Left cardiac atrium (tissue), 4 donors: ENCODE measurements around the gene OSBP2. TPM values are rescaled to one million over a fixed set of nuclear protein-coding genes. Genes with fewer than 3 reads are reported as not detected.

Experiments
- ATAC-seq, 2 donors: fragments of 200-7000 bp; cut with Tn5 transposase; one replicate each; pipeline ENCODE4 v1.9.1; 2020; ENCODE audit warnings: mild to moderate bottlenecking in 2 of 2, moderate library complexity in 2 of 2
- DNase-seq: peaks from one replicate; pipeline ENCODE4 v3.0.0-alpha.2; 2020
- intact Hi-C, 2 donors: fragments of 100-400 bp; cut with DNase I; formaldehyde crosslinking; loops; one replicate each; pipeline versions ENCODE4 v1.14.1 to v1.15.1; 2022 to 2023
- total RNA-seq, 2 donors: library from RNA; stranded (reverse); fragmentation: NEBNext Ultra II Directional; extraction: Animal tissue kit (Norgen Biotek cat#: 25700); gene quantifications; one replicate each; pipeline ENCODE4 v1.2.1, GENCODE V29; 2021
- donor health status: DM: no; HTN: yes; CAD: no.
- donor health status: DM: no; HTN: yes; CAD: no; lungs with severe emphysema.
- donor health status: DM: yes; HTN: yes; CAD: no.
- donor health status: Dilated cardiomyopathy.

The OSBP2 gene
- total RNA-seq, 2 donors from 2014 or later, result 4.9 to 11.6 TPM

GRCh38 chr22:30871391-30872284, 177.0 kb downstream of the OSBP2 start:
- ATAC-seq, result no peak
- intact Hi-C loops, result loop anchor here (10.0 kb wide), 2 partner anchors 67 to 97 kb away; no protein-coding TSS in a partner anchor

GRCh38 chr22:30872285-30873041, 177.8 kb downstream of the OSBP2 start:
- no peak for DNase-seq
- intact Hi-C loops, result loop anchor here (10.0 kb wide), 2 partner anchors 68 to 98 kb away; no protein-coding TSS in a partner anchor

More at GRCh38 chr22:30871391-30872284, 177.0 kb downstream of the OSBP2 start:
- no peak for DNase-seq

GRCh38 chr22:30873086-30873650, 178.5 kb downstream of the OSBP2 start:
- intact Hi-C loops, result loop anchor here (10.0 kb wide), 2 partner anchors 68 to 98 kb away; no protein-coding TSS in a partner anchor
- ATAC-seq, result no peak
- DNase-seq, result no peak

More at GRCh38 chr22:30872285-30873041, 177.8 kb downstream of the OSBP2 start:
- no peak for ATAC-seq

GRCh38 chr22:30873661-30874060, 179.0 kb downstream of the OSBP2 start:
- intact Hi-C loops, result loop anchor here (10.0 kb wide), 2 partner anchors 69 to 99 kb away; no protein-coding TSS in a partner anchor
- ATAC-seq, result no peak

GRCh38 chr22:30874431-30875370, 180.0 kb downstream of the OSBP2 start:
- intact Hi-C loops, result loop anchor here (10.0 kb wide), 2 partner anchors 70 to 100 kb away; no protein-coding TSS in a partner anchor
- ATAC-seq (no peak), DNase-seq (no peak)

More at GRCh38 chr22:30873661-30874060, 179.0 kb downstream of the OSBP2 start:
- DNase-seq, result no peak

GRCh38 chr22:30875481-30876215, 181.0 kb downstream of the OSBP2 start:
- intact Hi-C loops, result loop anchor here (10.0 kb wide), 2 partner anchors 71 to 101 kb away; no protein-coding TSS in a partner anchor
- peak; percentile 63 for DNase-seq
- ATAC-seq, result peak; percentile 59 to 76

- intact Hi-C loops, result loop anchor here (10.0 kb wide), 2 partner anchors 71 to 101 kb away; no protein-coding TSS in a partner anchor
- DNase-seq, result no peak
- no peak for ATAC-seq
These were observed 181.6 kb downstream of the OSBP2 start for GRCh38 chr22:30876221-30876751.

GRCh38 chr22:30876915-30877553, 182.4 kb downstream of the OSBP2 start:
- peak; percentile 53 for DNase-seq
- ATAC-seq, result peak; percentile 58 to 61
- intact Hi-C loops, result loop anchor here (10.0 kb wide), 2 partner anchors 72 to 102 kb away; no protein-coding TSS in a partner anchor

GRCh38 chr22:30877662-30878515, 183.2 kb downstream of the OSBP2 start:
- DNase-seq (no peak), ATAC-seq (peak; percentile 35 to 46)
- intact Hi-C loops, result loop anchor here (10.0 kb wide), 2 partner anchors 73 to 103 kb away; no protein-coding TSS in a partner anchor

GRCh38 chr22:30878516-30879414, 184.1 kb downstream of the OSBP2 start:
- no peak for DNase-seq
- intact Hi-C loops, result loop anchor here (10.0 kb wide), 2 partner anchors 74 to 104 kb away; no protein-coding TSS in a partner anchor
- peak in 1 of 2 donors; percentile 30 for ATAC-seq

GRCh38 chr22:30879415-30879797, 184.7 kb downstream of the OSBP2 start:
- intact Hi-C loops, result loop anchor here (10.0 kb wide), 2 partner anchors 75 to 105 kb away; no protein-coding TSS in a partner anchor
- no peak for DNase-seq
- no peak for ATAC-seq

- ATAC-seq (no peak), DNase-seq (no peak)
- intact Hi-C loops, result no loop called here
These were observed 185.5 kb downstream of the OSBP2 start for GRCh38 chr22:30880181-30880601.

GRCh38 chr22:30880847-30881246, 186.2 kb downstream of the OSBP2 start:
- DNase-seq (no peak), ATAC-seq (no peak)
- intact Hi-C loops, result no loop called here
